ENCODE results near the gene SLC6A7. TPM values are rescaled to one million over a fixed set of nuclear protein-coding genes. Genes with fewer than 3 reads are reported as not detected.

SLC6A7 gene
- total RNA-seq, 1 donor from 2014 or later = not detected

GRCh38 chr5:150236981-150237754, 47.3 kb downstream of the SLC6A7 start:
- ATAC-seq (no peak), DNase-seq (no peak)
- H3K36me3 ChIP-seq = no peaks in the 10 kb centered on the region
- H3K27me3 ChIP-seq = no peaks in the 10 kb centered on the region
- H3K9me3 ChIP-seq = no peaks in the 10 kb centered on the region
- no peak overlapping the region for H3K27ac ChIP-seq
- TF ChIP-seq CTCF (IDR thresholded peaks at IDR 0.05) = no peak
- H3K4me3 ChIP-seq = no peak overlapping the region
- no peaks in the 10 kb centered on the region for H3K4me1 ChIP-seq
- intact Hi-C loops (cut with DNase I) = no loop called here

- Histone ChIP-seq H3K36me3 (no peaks in the 10 kb centered on the region), H3K27me3 (no peaks in the 10 kb centered on the region), H3K27ac (no peak overlapping the region), H3K4me1 (no peaks in the 10 kb centered on the region), H3K4me3 (no peak overlapping the region), H3K9me3 (no peaks in the 10 kb centered on the region)
- TF ChIP-seq CTCF (IDR thresholded peaks at IDR 0.05) = no peak
- DNase-seq (no peak), ATAC-seq (no peak)
- intact Hi-C loops (cut with DNase I) = no loop called here
Measured at GRCh38 chr5:150238646-150239045, 48.8 kb downstream of the SLC6A7 start.

GRCh38 chr5:150239099-150239793, 49.4 kb downstream of the SLC6A7 start:
- Histone ChIP-seq H3K4me1 (no peaks in the 10 kb centered on the region), H3K9me3 (no peaks in the 10 kb centered on the region), H3K27me3 (no peaks in the 10 kb centered on the region), H3K4me3 (no peak overlapping the region), H3K27ac (no peak overlapping the region), H3K36me3 (no peaks in the 10 kb centered on the region)
- no peak for DNase-seq
- ATAC-seq = no peak
- intact Hi-C loops (cut with DNase I) = no loop called here
- TF ChIP-seq CTCF (IDR thresholded peaks at IDR 0.05) = no peak

GRCh38 chr5:150239794-150240122, 49.9 kb downstream of the SLC6A7 start:
- Histone ChIP-seq H3K27ac (no peak overlapping the region), H3K9me3 (no peaks in the 10 kb centered on the region), H3K4me3 (no peak overlapping the region), H3K4me1 (no peaks in the 10 kb centered on the region), H3K36me3 (no peaks in the 10 kb centered on the region), H3K27me3 (no peaks in the 10 kb centered on the region)
- DNase-seq = no peak
- intact Hi-C loops (cut with DNase I) = no loop called here
- no peak for ATAC-seq
- TF ChIP-seq CTCF (IDR thresholded peaks at IDR 0.05) = no peak

GRCh38 chr5:150241298-150242160, 51.7 kb downstream of the SLC6A7 start:
- no peak overlapping the region for H3K27ac ChIP-seq
- H3K4me1 ChIP-seq = peaks cover 5% of the 10 kb centered on the region
- no peak overlapping the region for H3K4me3 ChIP-seq
- ATAC-seq = no peak
- no peak for TF ChIP-seq CTCF (IDR thresholded peaks at IDR 0.05)
- H3K36me3 ChIP-seq = no peaks in the 10 kb centered on the region
- H3K27me3 ChIP-seq = no peaks in the 10 kb centered on the region
- H3K9me3 ChIP-seq = no peaks in the 10 kb centered on the region
- no peak for DNase-seq
- intact Hi-C loops (cut with DNase I) = no loop called here

Measured in upper lobe of right lung (tissue), 1 donor.